Measurements from ENCODE around the gene FAM3C. TPM values are rescaled to one million over a fixed set of nuclear protein-coding genes. Genes with fewer than 3 reads are reported as not detected.
A peak's percentile ranks its signal among the peaks of the same experiment; 100 is the strongest.

The FAM3C gene
- total RNA-seq, 1 donor from 2014 or later = 89.7 TPM

GRCh38 chr7:121371367-121371766, 24.7 kb downstream of the FAM3C start:
- Histone ChIP-seq H3K36me3 (ENCODE audit: control insufficient read depth, insufficient read depth, low read length) (no peaks in the 10 kb centered on the region), H3K27me3 (ENCODE audit: control insufficient read depth, insufficient read depth, low read length) (no peaks in the 10 kb centered on the region), H3K4me3 (ENCODE audit: low read depth, low read length) (no peak overlapping the region)
- DNase-seq (ENCODE audit: low read depth) = no peak
- no peak for TF ChIP-seq CTCF (IDR thresholded peaks at IDR 0.05; ENCODE audit: insufficient read depth, low read length, poor library complexity, severe bottlenecking)

GRCh38 chr7:121369462-121369861, 26.6 kb downstream of the FAM3C start:
- no peak for DNase-seq (ENCODE audit: low read depth)
- H3K27me3 ChIP-seq (ENCODE audit: control insufficient read depth, insufficient read depth, low read length) = no peaks in the 10 kb centered on the region
- H3K36me3 ChIP-seq (ENCODE audit: control insufficient read depth, insufficient read depth, low read length) = no peaks in the 10 kb centered on the region
- no peak for TF ChIP-seq CTCF (IDR thresholded peaks at IDR 0.05; ENCODE audit: insufficient read depth, low read length, poor library complexity, severe bottlenecking)
- H3K4me3 ChIP-seq (ENCODE audit: low read depth, low read length) = no peak overlapping the region

DNA sequence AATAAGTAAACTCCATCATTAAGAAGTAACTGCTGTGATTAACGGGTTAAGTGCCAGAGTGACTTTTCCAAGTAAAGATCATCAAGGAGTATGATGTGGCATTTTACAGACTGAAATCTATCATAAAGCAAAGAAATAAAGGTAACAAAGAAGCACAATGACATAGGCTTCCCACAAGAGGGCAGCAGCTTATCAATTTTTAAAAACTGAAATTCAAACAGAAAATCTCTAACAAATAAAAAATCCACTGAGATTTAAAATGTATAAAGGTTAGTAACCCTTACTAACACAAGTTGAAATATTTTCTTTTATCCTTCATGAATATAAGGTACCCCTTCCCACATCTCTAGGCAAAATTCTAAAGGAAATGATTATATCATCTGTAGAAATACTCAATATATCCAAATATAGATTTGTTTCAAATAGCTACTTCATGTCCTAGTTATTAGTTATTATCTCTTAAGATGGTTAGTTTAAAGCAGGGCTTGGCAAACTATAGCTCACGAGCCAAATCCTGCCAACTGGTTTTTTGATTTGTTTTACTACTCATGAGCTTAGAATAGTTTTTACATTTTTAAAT, 29.2 kb downstream of the FAM3C start:
- Histone ChIP-seq H3K4me3 (ENCODE audit: low read depth, low read length) (no peak overlapping the region), H3K36me3 (ENCODE audit: control insufficient read depth, insufficient read depth, low read length) (no peaks in the 10 kb centered on the region), H3K27me3 (ENCODE audit: control insufficient read depth, insufficient read depth, low read length) (no peaks in the 10 kb centered on the region)
- TF ChIP-seq CTCF (IDR thresholded peaks at IDR 0.05; ENCODE audit: insufficient read depth, low read length, poor library complexity, severe bottlenecking) = peak; percentile 54
- DNase-seq (ENCODE audit: low read depth) = no peak

GRCh38 chr7:121360564-121360963, 35.5 kb downstream of the FAM3C start:
- Histone ChIP-seq H3K27me3 (ENCODE audit: control insufficient read depth, insufficient read depth, low read length) (no peaks in the 10 kb centered on the region), H3K36me3 (ENCODE audit: control insufficient read depth, insufficient read depth, low read length) (no peaks in the 10 kb centered on the region), H3K4me3 (ENCODE audit: low read depth, low read length) (no peak overlapping the region)
- TF ChIP-seq CTCF (IDR thresholded peaks at IDR 0.05; ENCODE audit: insufficient read depth, low read length, poor library complexity, severe bottlenecking) = no peak
- DNase-seq (ENCODE audit: low read depth) = no peak

DNA sequence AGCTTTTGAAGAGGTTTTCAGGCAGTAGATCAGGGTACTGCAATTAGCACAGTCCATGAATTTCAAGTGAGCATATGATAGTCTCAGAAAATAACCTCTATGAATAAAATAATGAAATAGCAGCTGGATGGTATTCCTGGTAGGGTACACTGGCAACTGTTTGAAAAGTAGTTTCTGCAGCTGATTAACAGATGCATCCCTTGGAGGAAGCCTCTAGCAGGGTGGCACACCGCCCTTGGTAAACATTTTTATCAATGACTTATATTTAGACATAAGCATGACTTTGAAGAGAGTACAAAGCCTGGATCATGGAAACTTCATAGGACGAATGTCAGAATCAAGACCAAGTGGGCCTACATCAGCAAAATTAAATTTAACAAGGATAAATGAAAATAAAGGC, 40.5 kb downstream of the FAM3C start:
- DNase-seq (ENCODE audit: low read depth) = no peak
- Histone ChIP-seq H3K27me3 (ENCODE audit: control insufficient read depth, insufficient read depth, low read length) (no peaks in the 10 kb centered on the region), H3K4me3 (ENCODE audit: low read depth, low read length) (no peak overlapping the region), H3K36me3 (ENCODE audit: control insufficient read depth, insufficient read depth, low read length) (no peaks in the 10 kb centered on the region)
- TF ChIP-seq CTCF (IDR thresholded peaks at IDR 0.05; ENCODE audit: insufficient read depth, low read length, poor library complexity, severe bottlenecking) = no peak

GRCh38 chr7:121352323-121352722, 43.8 kb downstream of the FAM3C start:
- H3K36me3 ChIP-seq (ENCODE audit: control insufficient read depth, insufficient read depth, low read length) = no peaks in the 10 kb centered on the region

More at GRCh38 chr7:121352323-121352722, 43.8 kb downstream of the FAM3C start:
- no peak for TF ChIP-seq CTCF (IDR thresholded peaks at IDR 0.05; ENCODE audit: insufficient read depth, low read length, poor library complexity, severe bottlenecking)
- no peak for DNase-seq (ENCODE audit: low read depth)
- Histone ChIP-seq H3K27me3 (ENCODE audit: control insufficient read depth, insufficient read depth, low read length) (no peaks in the 10 kb centered on the region), H3K4me3 (ENCODE audit: low read depth, low read length) (no peak overlapping the region)
